GM18870 (cell line): ENCODE results near the gene MTFR1L.
"Not testable (repeated sequence)": the region's sequence is repeated elsewhere in the genome, so short reads cannot be mapped to it uniquely, and the experiment has no call there.

Experiments
- ATAC-seq: cut with Tn5 transposase; IDR thresholded peaks from one replicate; pipeline ENCODE4 v1.9.1; 2021; ENCODE audit warnings: moderate library complexity; ENCODE audit not compliant: unreplicated experiment

The MTFR1L gene

GRCh38 chr1:25821112-25821476, 1.3 kb downstream of the MTFR1L start:
- no peak for ATAC-seq

GRCh38 chr1:25821630-25822091, 1.9 kb downstream of the MTFR1L start:
- ATAC-seq = no peak

- no peak for ATAC-seq
Observed at GRCh38 chr1:25825605-25826004, 5.9 kb downstream of the MTFR1L start.

DNA sequence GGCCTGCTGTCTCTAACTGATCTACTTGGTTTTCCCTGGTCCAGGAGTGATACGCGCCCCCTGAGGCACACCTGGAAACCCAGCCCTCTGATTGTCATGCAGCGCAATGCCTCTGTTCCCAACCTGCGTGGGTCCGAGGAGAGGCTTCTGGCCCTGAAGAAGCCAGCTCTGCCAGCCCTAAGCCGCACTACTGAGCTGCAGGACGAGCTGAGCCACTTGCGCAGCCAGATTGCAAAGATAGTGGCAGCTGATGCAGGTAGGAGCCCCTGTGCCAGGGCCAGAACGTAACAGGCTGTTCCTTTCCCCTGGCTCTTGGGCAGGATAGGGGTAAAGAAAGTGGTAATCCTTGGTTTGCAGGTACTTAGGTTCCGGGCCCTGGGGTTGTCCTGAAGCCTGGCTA, 6.8 kb downstream of the MTFR1L start:
- ATAC-seq = no peak

DNA sequence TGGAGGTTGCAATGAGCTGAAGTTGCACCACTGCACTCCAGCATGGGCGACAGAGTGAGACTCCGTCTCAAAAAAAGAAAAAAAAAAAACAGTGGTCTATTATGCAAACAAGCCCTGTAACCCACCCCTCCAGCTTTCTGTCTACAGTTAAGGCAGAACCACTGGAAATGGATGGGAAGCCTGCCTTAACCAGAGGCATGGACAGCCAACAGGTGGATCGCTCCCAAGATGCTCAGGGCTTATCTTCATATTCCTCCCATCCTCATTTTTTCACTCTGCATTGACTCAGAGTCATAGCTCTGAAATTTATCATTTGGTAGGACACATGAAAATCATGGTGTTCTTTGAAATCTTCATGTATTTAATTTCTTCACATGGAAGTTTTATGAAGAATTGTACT, 8.7 kb downstream of the MTFR1L start:
- ATAC-seq = no peak

- no peak for ATAC-seq
Observed at GRCh38 chr1:25829046-25829445, 9.3 kb downstream of the MTFR1L start.

DNA sequence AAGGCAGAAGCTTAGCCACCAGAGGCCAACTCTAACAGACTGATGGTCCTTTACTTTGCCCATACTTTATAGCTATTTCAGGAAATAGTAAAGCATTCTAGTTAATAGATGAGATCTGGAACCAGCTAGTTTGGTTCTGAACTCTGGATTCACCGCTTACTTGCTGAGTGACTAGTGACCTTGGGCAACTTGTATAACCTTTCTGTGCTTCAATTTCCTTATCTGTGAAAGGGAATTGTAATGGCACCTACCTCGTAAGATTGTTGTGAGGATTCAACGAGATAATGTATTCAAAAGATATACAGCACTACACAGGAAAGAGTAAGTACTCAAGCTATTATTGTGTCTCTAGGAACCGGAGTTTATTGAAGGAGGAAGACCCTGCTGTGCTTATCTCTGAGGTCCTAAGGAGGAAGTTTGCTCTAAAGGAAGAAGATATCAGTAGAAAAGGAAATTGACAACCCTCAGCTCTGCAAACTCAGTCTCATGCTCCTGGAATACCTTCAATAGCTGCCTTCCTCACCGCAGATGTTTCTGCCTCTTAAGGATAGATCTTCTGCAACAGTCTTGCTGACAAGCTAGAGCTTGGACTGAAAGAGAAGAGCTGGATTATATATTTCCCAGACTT, 11.9 kb downstream of the MTFR1L start:
- no peak for ATAC-seq

- ATAC-seq = no peak
Observed at GRCh38 chr1:25832336-25833037, 12.7 kb downstream of the MTFR1L start.

DNA sequence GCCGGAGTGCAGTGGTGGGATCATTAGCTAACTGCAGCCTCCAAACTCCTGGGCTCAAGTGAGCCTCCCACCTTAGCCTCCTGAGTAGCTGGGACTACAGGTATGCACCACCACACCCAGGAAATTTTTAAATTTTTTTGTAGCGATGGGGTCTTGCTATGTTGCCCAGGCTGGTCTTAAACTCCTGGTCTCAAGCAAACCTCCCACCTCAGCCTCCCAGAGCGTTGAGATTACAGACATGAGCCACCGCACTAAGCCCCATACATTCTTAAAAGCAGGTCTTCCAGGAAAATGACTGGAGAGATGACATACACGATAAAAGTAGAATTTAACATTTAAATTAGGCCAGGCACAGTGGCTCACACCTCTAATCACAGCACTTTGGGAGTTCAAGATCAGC, 13.4 kb downstream of the MTFR1L start:
- ATAC-seq = no peak

DNA sequence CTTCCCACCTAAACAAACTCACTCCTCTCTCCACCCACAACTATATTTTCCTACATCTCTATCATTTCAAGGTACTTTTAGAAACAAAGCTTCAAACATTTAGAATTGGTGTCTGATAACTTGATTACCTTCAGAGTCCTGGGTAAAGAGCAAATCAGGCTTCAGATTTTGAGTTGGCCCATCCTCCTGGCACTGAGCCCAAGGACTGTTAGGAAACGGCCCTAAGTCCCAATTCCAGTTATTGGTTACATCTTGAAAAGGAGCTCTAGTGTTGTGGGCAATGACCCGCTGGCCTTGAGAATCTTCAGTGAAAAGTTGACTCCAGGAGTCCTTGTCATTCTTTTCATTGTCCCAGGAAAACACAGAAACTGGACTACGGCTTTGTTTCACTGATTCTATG, 15.1 kb downstream of the MTFR1L start:
- no peak for ATAC-seq

- no peak for ATAC-seq
Observed at GRCh38 chr1:25836695-25837094, 16.9 kb downstream of the MTFR1L start.

- no peak for ATAC-seq
Observed at GRCh38 chr1:25837262-25837875, 17.6 kb downstream of the MTFR1L start.

GRCh38 chr1:25839808-25840207, 20.1 kb downstream of the MTFR1L start:
- not testable (repeated sequence) for ATAC-seq

GRCh38 chr1:25843483-25843882, 23.7 kb downstream of the MTFR1L start:
- no peak for ATAC-seq

- ATAC-seq = no peak
Observed at GRCh38 chr1:25844536-25845337, 25.0 kb downstream of the MTFR1L start.

- no peak for ATAC-seq
Observed at GRCh38 chr1:25845664-25846063, 25.9 kb downstream of the MTFR1L start.

DNA sequence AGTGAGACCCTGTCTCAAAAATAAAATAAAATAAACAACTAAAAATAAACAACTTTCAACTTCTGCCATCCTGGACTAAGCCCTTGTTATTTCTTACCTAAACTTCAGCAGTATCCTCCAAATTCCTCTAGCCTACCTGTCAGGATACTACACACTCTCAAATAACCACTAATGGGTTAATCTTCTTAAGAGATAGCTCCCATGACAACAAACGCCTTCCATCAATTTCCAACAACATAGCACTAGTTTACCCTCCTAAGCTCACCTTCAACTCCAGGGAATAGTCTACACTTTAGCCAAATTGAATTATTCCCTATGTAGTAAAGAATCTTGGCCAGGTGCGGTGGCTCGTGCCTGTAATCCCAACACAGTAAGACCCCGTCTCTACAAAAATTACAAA, 28.2 kb downstream of the MTFR1L start:
- no peak for ATAC-seq

DNA sequence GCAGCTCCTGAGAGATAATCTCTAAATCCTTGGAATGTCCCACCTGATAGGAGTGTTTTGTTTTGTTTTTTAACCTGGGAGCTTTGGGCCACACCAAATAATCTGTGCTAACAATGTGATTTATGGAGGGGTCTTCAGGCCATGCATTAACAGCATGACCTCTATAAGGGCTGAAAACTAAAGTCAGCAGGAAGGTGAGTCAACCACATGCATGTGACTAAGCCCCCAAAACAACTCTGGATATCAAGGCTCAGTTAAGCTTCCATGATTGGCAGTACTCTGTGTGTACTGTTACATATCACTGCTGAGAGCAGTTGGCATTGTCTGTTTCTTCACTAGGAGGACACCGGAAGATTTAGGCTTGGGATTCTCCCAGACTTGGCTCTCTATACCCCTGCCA, 28.8 kb downstream of the MTFR1L start:
- no peak for ATAC-seq

DNA sequence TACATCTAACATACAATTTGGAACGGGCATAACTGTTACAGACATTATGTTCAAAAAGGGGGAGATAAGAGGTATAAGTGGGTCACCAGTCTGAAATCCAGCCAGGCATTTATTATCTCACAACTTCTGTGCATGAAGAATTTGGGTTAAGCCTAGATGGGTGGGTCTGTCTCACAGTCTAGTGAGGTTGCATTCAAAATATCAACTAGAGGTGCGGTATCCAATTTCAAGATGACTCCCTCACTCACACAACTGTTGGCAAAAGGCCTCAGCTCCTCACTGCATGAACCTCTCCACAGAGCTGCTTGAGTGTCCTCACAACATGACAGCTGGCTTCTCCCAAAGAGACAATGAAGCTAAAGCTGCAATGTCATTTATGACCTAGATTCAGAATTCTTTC, 34.8 kb downstream of the MTFR1L start:
- ATAC-seq = no peak

DNA sequence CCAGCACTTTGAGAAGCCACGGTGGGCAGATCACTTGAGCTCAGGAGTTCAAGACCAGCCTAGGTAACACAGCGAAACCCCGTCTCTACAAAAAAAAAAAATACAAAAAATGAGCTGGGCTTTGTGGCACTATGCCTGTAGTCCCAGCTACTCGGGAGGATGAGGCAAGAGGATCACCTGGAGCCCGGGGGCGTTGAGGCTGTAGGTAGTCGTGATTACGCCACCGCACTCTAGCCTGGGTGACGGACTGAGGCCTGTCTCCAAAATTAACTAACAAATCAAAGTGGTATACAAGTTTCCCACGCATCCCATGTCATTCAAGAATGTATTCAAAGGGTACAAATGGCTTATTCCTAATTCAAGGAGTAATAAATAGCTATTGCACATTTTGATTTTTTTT, 37.1 kb downstream of the MTFR1L start:
- no peak for ATAC-seq

DNA sequence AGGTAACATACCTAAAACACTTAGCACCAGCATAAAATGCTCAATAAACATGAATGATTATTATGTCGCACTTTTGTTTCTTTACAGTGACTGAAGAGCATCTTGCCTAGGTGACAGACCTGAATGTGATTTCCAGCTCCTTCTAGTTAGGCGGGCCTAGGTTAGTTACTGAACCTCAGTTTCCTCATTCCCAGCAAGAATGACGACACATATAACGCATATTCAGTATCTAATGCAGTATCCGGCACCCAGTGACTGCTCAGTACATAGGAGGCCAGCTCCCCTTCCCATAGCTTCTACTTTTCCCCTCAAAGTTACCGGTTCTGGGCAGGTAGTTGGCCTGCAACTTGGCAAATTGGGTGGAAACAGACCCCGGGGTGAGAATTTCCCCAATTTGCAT, 38.7 kb downstream of the MTFR1L start:
- no peak for ATAC-seq
